ENCODE measurements around the gene CST7.

DNA sequence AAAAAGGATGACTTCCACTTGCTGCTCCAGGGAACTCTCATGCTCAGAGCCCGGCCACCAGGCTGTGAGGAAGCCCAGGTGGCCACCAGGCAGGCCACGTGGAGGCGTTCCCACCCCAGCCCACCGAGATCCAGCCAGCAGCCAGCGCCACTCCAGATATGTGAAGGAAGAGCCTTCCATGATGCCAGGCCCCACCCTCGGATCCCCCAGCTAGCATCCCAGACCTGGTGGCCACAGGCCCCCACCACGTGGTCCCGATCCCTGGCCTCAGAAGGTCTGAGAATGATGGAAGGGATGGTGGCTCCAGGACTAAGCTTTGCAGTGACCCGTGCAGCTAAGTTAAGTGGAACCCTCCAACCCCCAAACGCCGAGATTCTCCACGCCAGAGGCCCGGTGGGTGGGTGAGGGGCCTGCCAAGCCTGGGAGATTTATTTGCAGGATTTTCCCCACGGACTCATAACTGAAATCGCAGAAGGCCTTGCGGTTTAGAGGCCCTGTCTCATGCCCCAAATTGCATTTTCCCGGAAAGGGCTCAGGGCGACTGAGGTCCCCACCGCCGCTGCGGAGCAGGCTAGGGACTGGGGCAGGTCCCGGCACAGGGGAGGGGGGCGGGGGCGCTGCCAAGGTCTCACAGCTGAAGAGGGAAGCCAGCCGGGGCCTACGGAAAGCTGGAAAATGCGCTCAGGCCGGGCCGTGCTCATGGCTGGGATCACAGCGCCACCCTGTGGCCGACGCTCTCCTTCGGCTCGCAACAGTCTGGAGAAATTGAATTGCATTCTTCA lies 31.1 kb upstream of the CST7 start:
- TF ChIP-seq, protein P1, sequence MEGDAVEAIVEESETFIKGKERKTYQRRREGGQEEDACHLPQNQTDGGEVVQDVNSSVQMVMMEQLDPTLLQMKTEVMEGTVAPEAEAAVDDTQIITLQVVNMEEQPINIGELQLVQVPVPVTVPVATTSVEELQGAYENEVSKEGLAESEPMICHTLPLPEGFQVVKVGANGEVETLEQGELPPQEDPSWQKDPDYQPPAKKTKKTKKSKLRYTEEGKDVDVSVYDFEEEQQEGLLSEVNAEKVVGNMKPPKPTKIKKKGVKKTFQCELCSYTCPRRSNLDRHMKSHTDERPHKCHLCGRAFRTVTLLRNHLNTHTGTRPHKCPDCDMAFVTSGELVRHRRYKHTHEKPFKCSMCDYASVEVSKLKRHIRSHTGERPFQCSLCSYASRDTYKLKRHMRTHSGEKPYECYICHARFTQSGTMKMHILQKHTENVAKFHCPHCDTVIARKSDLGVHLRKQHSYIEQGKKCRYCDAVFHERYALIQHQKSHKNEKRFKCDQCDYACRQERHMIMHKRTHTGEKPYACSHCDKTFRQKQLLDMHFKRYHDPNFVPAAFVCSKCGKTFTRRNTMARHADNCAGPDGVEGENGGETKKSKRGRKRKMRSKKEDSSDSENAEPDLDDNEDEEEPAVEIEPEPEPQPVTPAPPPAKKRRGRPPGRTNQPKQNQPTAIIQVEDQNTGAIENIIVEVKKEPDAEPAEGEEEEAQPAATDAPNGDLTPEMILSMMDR (CRISPR knock-in tag; IDR thresholded peaks at IDR 0.05) = peak; percentile 96
- TF ChIP-seq JUN (CRISPR knock-in tag; IDR thresholded peaks at IDR 0.05) (no peak), TMF1 (CRISPR knock-in tag; IDR thresholded peaks at IDR 0.05; ENCODE audit: low read depth) (no peak), RAD21 (CRISPR knock-in tag; IDR thresholded peaks at IDR 0.05) (peak; percentile 95), POGZ (CRISPR knock-in tag; IDR thresholded peaks at IDR 0.05) (no peak), TAF1 (CRISPR knock-in tag; IDR thresholded peaks at IDR 0.05) (no peak), ZFX (CRISPR knock-in tag; IDR thresholded peaks at IDR 0.05; ENCODE audit: low read depth) (peak; percentile 71), POLR2A (IDR thresholded peaks at IDR 0.05; ENCODE audit: insufficient read depth in 1 of 2, low read depth in 2 of 2, low read length in 2 of 2) (no peak), CREB1 (IDR thresholded peaks at IDR 0.05) (no peak), CREB1 (CRISPR knock-in tag; IDR thresholded peaks at IDR 0.05) (no peak), ZNF121 (CRISPR knock-in tag; IDR thresholded peaks at IDR 0.05) (no peak)

Measured in HepG2 (cell line).